SK-N-SH (cell line): ENCODE measurements around the gene SLC47A2. TPM values are rescaled to one million over a fixed set of nuclear protein-coding genes. Genes with fewer than 3 reads are reported as not detected.
"Not testable (repeated sequence)": the region's sequence is repeated elsewhere in the genome, so short reads cannot be mapped to it uniquely, and the experiment has no call there.

ENCODE experiments used
- CTCF ChIA-PET: fragments of 300-600, 350-600 bp; formaldehyde crosslinking; extraction: SDS; loops from one replicate; lab custom pipeline; 2021; lab: Yijun Ruan, JAX
- POLR2A ChIA-PET: fragments of 350-600 bp; sonication (Branson Sonifier 250); formaldehyde crosslinking; extraction: SDS; loops from one replicate; lab custom pipeline; 2020; ENCODE audit warnings: antibody characterized with exemption, inconsistent platforms; lab: Yijun Ruan, JAX
- DNase-seq: peaks from one replicate; pipeline ENCODE4 v3.0.0; 2012
- H2AFZ ChIP-seq: fragments of 200-600 bp; sonication (generic); 2 replicates; pipeline ENCODE4 v1.8.1; 2016; ENCODE audit warnings: antibody characterized with exemption, mild to moderate bottlenecking, low read depth
- H3F3A ChIP-seq: fragments of 200-600 bp; sonication (generic); replicated peaks from 2 replicates; pipeline ENCODE3; 2016; ENCODE audit warnings: antibody characterized with exemption, mild to moderate bottlenecking; ENCODE audit not compliant: insufficient read depth
- H3K27ac ChIP-seq, 2 experiments: fragments of 200-500 bp in 1 of 2; fragments of 200-600 bp in 1 of 2; sonication (Bioruptor generic) in 1 of 2; sonication (generic), shearing (Covaris generic) in 1 of 2; 2 replicates each; pipeline versions ENCODE4 v1.5.1 to v1.6.1; 2014 to 2016; ENCODE audit warnings: low read depth in 2 of 2, inconsistent platforms in 1 of 2, low read length in 1 of 2, mild to moderate bottlenecking in 1 of 2, mixed read lengths in 1 of 2
- H3K27me3 ChIP-seq: fragments of 200-600 bp; sonication (generic), shearing (Covaris generic); 2 replicates; pipeline ENCODE4 v1.6.1; 2016; ENCODE audit warnings: mixed run types; ENCODE audit not compliant: insufficient read depth
- H3K36me3 ChIP-seq, 2 experiments: fragments of 200-500 bp in 1 of 2; fragments of 200-600 bp in 1 of 2; sonication (Bioruptor generic) in 1 of 2; sonication (generic) in 1 of 2; replicated peaks in 1 of 2; 2 replicates each; pipeline versions ENCODE3 to v1.5.1; 2014 to 2016; ENCODE audit warnings: low read length in 1 of 2, mild to moderate bottlenecking in 1 of 2; ENCODE audit not compliant: insufficient read depth in 2 of 2, control insufficient read depth in 1 of 2
- H3K4me1 ChIP-seq, 2 experiments: fragments of 200-500 bp in 1 of 2; fragments of 200-600 bp in 1 of 2; sonication (Bioruptor generic) in 1 of 2; sonication (generic), shearing (Covaris generic) in 1 of 2; 2 replicates each; pipeline versions ENCODE4 v1.5.1 to v1.6.1; 2014 to 2016; ENCODE audit warnings: low read depth in 1 of 2, low read length in 1 of 2, mixed run types in 1 of 2; ENCODE audit not compliant: insufficient read depth in 2 of 2, control insufficient read depth in 1 of 2
- H3K4me2 ChIP-seq: fragments of 200-600 bp; sonication (generic), shearing (Covaris generic); 2 replicates; pipeline ENCODE4 v1.6.1; 2017; ENCODE audit warnings: mixed run types
- H3K4me3 ChIP-seq, 2 experiments: fragments of 200-500 bp in 1 of 2; fragments of 200-600 bp in 1 of 2; sonication (Bioruptor generic) in 1 of 2; sonication (generic), shearing (Covaris generic) in 1 of 2; 2 replicates each; pipeline versions ENCODE4 v1.5.1 to v1.8.1; 2014 to 2016; ENCODE audit warnings: low read depth in 2 of 2, inconsistent platforms in 1 of 2, low read length in 1 of 2, mild to moderate bottlenecking in 1 of 2, mixed read lengths in 1 of 2, moderate library complexity in 1 of 2
- H3K79me2 ChIP-seq: fragments of 200-600 bp; sonication (generic); 2 replicates; pipeline ENCODE4 v1.8.1; 2017; ENCODE audit warnings: mild to moderate bottlenecking; ENCODE audit not compliant: insufficient read depth
- H3K9ac ChIP-seq: fragments of 200-600 bp; sonication (generic); 2 replicates; pipeline ENCODE4 v1.6.1; 2017; ENCODE audit warnings: mixed run types
- H3K9me2 ChIP-seq: fragments of 200-600 bp; sonication (generic); 2 replicates; pipeline ENCODE4 v1.6.1; 2017; ENCODE audit warnings: mixed run types
- H3K9me3 ChIP-seq: fragments of 200-600 bp; sonication (generic); 2 replicates; pipeline ENCODE4 v1.6.1; 2017; ENCODE audit warnings: mixed run types, mild to moderate bottlenecking, moderate library complexity
- H4K20me1 ChIP-seq: fragments of 200-600 bp; sonication (generic); 2 replicates; pipeline ENCODE4 v1.6.1; 2017; ENCODE audit warnings: mild to moderate bottlenecking, mixed run types; ENCODE audit not compliant: insufficient read depth
- CHD2 ChIP-seq: fragments of 150-350 bp; IDR thresholded peaks from 2 replicates; pipeline ENCODE4 v1.6.1; 2018; ENCODE audit warnings: low read length; ENCODE audit not compliant: partially characterized antibody
- EP300 ChIP-seq, 2 experiments: IDR thresholded peaks; 2 replicates each; pipeline versions ENCODE4 v1.4.0 to v1.6.1; 2012; ENCODE audit warnings: borderline replicate concordance in 1 of 2, low read depth in 1 of 2, low read length in 1 of 2
- FOXJ3 ChIP-seq: sonication (generic); formaldehyde crosslinking; IDR thresholded peaks from 2 replicates; pipeline ENCODE4 v1.5.1; 2020; ENCODE audit warnings: mild to moderate bottlenecking, missing genetic modification reagents
- GABPA ChIP-seq: IDR thresholded peaks from 2 replicates; pipeline ENCODE4 v1.4.0; 2012; ENCODE audit warnings: low read depth, mild to moderate bottlenecking
- GATA2 ChIP-seq: sonication (generic); formaldehyde crosslinking; IDR thresholded peaks from 2 replicates; pipeline ENCODE4 v1.5.0; 2020; ENCODE audit warnings: mild to moderate bottlenecking, missing genetic modification reagents
- MXI1 ChIP-seq: IDR thresholded peaks from 2 replicates; pipeline ENCODE4 v1.6.1; 2012; ENCODE audit warnings: mild to moderate bottlenecking, low read depth, low read length, improper control_type of control experiment
- POLR2AphosphoS5 ChIP-seq: IDR thresholded peaks from 2 replicates; pipeline ENCODE4 v1.6.1; 2012; ENCODE audit warnings: low read depth, low read length
- RXRA ChIP-seq: IDR thresholded peaks from 2 replicates; pipeline ENCODE4 v1.4.0; 2012; ENCODE audit warnings: low read depth, mild to moderate bottlenecking, borderline replicate concordance
- TAF1 ChIP-seq: IDR thresholded peaks from 2 replicates; pipeline ENCODE4 v1.6.1; 2012; ENCODE audit warnings: low read depth, mild to moderate bottlenecking, low read length, moderate library complexity, borderline replicate concordance
- TEAD4 ChIP-seq: IDR thresholded peaks from 2 replicates; pipeline ENCODE4 v1.4.0; 2012; ENCODE audit warnings: mild to moderate bottlenecking, borderline replicate concordance; ENCODE audit not compliant: insufficient read depth
- USF1 ChIP-seq: IDR thresholded peaks from 2 replicates; pipeline ENCODE4 v1.4.0; 2012; ENCODE audit warnings: low read depth, borderline replicate concordance
- USF2 ChIP-seq: fragments of 150-350 bp; IDR thresholded peaks from 2 replicates; pipeline ENCODE4 v1.6.1; 2017; ENCODE audit warnings: antibody characterized with exemption, low read length, low read depth, borderline replicate concordance
- YY1 ChIP-seq: IDR thresholded peaks from 2 replicates; pipeline ENCODE4 v1.4.0; 2012; ENCODE audit warnings: low read depth, mild to moderate bottlenecking
- ZBTB33 ChIP-seq: IDR thresholded peaks from 2 replicates; pipeline ENCODE4 v1.4.0; 2012; ENCODE audit warnings: low read depth, borderline replicate concordance
- WGBS: methylation state at CpG from one replicate; pipeline ENCODE4 v1.1.6; 2017; ENCODE audit warnings: low lambda C conversion rate; 5-methylcytosine and 5-hydroxymethylcytosine counted together
- polyA plus RNA-seq, 3 experiments: library from polyadenylated mRNA; depleted of rRNA; stranded (reverse); fragments of >200 nt; gene quantifications; 2 replicates each; pipeline ENCODE4 v1.2.3, GENCODE V29; 2012
- TF ChIP-seq, protein P1 (sequence below): IDR thresholded peaks from 2 replicates; pipeline ENCODE4 v1.4.0; 2012; ENCODE audit warnings: low read depth
- TF ChIP-seq, protein P2 (sequence below): IDR thresholded peaks from 2 replicates; pipeline ENCODE4; 2012

The SLC47A2 gene
- polyA plus RNA-seq, 1 of the 3 experiments (the other 2 are of a cell fraction), result not detected

GRCh38 chr17:19684909-19685580 lies 31.3 kb downstream of the SLC47A2 start:
- WGBS, result 88% methylated on average over 22 of the region's 32 CpGs
- H3K79me2 ChIP-seq, H3K4me1 ChIP-seq, H3K27me3 ChIP-seq, H3K4me2 ChIP-seq, H4K20me1 ChIP-seq, DNase-seq, CTCF ChIA-PET, H3K9me2 ChIP-seq, POLR2A ChIA-PET, H3K36me3 ChIP-seq, H3K9ac ChIP-seq, H3K4me3 ChIP-seq, H3K27ac ChIP-seq, H2AFZ ChIP-seq, H3F3A ChIP-seq, H3K9me3 ChIP-seq: not testable (repeated sequence)

DNA sequence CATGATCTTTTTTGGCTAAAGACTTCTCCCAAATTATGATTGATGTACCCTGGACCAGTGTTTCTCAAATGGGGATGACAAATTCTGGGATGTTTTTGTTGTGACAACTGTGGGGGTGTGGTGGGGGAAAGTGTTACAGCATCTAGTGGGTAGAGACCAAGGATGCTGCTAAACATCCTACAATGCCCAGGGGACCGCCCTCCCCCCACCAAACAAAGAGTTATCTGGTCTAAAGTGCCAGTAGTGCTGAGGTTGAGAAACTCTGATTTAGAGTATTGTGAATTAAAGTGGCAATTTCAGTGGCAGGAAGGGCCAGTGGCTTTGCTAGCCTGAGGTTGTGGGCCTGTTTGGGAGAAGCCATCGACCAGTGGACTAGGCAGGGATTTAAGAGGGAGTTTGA lies 33.3 kb downstream of the SLC47A2 start:
- ChIA-PET CTCF (interaction anchor here (0.9 to 1.5 kb wide), 3 partner anchors 62 to 170 kb away, joined by 3 to 5 read pairs (median 4); no protein-coding TSS in a partner anchor), POLR2A (no interaction called here)
- WGBS, result 58% methylated on average over 2 of the region's 2 CpGs
- TF ChIP-seq POLR2AphosphoS5 (no peak), RXRA (no peak), YY1 (no peak), TEAD4 (no peak), FOXJ3 (CRISPR knock-in tag) (no peak), CHD2 (no peak), MXI1 (no peak), EP300 (IDR thresholded peaks at IDR 0.05; ENCODE audit: borderline replicate concordance in 1 of 2, low read depth in 1 of 2, low read length in 1 of 2) (no peak), TAF1 (no peak), USF1 (no peak), GATA2 (no peak), GABPA (no peak), ZBTB33 (no peak), USF2 (no peak)
- TF ChIP-seq, protein P1, sequence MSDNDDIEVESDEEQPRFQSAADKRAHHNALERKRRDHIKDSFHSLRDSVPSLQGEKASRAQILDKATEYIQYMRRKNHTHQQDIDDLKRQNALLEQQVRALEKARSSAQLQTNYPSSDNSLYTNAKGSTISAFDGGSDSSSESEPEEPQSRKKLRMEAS, result no peak
- TF ChIP-seq, protein P2, sequence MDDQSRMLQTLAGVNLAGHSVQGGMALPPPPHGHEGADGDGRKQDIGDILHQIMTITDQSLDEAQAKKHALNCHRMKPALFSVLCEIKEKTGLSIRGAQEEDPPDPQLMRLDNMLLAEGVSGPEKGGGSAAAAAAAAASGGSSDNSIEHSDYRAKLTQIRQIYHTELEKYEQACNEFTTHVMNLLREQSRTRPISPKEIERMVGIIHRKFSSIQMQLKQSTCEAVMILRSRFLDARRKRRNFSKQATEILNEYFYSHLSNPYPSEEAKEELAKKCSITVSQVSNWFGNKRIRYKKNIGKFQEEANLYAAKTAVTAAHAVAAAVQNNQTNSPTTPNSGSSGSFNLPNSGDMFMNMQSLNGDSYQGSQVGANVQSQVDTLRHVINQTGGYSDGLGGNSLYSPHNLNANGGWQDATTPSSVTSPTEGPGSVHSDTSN, result no peak
- Histone ChIP-seq H3K9me2 (no peaks in the 10 kb centered on the region), H3K36me3 (peaks cover 0 to 4% of the 10 kb centered on the region in 2 experiments), H3K9me3 (no peaks in the 10 kb centered on the region; the same call in 1 of the 2 replicates), H3F3A (no peaks in the 10 kb centered on the region), H3K4me1 (no peaks in the 10 kb centered on the region), H3K9ac (no peak overlapping the region), H3K27ac (no peak overlapping the region), H4K20me1 (no peaks in the 10 kb centered on the region), H3K79me2 (no peaks in the 10 kb centered on the region), H3K4me3 (no peak overlapping the region), H3K27me3 (no peaks in the 10 kb centered on the region), H2AFZ (no peak overlapping the region), H3K4me2 (no peak overlapping the region)
- DNase-seq, result no peak
